ENCODE data around the gene IRF3. TPM values are rescaled to one million over a fixed set of nuclear protein-coding genes. Genes with fewer than 3 reads are reported as not detected.
A peak's percentile ranks its signal among the peaks of the same experiment; 100 is the strongest.

Gene IRF3
- total RNA-seq, 1 experiment from 2014 or later, result 65.6 TPM

DNA sequence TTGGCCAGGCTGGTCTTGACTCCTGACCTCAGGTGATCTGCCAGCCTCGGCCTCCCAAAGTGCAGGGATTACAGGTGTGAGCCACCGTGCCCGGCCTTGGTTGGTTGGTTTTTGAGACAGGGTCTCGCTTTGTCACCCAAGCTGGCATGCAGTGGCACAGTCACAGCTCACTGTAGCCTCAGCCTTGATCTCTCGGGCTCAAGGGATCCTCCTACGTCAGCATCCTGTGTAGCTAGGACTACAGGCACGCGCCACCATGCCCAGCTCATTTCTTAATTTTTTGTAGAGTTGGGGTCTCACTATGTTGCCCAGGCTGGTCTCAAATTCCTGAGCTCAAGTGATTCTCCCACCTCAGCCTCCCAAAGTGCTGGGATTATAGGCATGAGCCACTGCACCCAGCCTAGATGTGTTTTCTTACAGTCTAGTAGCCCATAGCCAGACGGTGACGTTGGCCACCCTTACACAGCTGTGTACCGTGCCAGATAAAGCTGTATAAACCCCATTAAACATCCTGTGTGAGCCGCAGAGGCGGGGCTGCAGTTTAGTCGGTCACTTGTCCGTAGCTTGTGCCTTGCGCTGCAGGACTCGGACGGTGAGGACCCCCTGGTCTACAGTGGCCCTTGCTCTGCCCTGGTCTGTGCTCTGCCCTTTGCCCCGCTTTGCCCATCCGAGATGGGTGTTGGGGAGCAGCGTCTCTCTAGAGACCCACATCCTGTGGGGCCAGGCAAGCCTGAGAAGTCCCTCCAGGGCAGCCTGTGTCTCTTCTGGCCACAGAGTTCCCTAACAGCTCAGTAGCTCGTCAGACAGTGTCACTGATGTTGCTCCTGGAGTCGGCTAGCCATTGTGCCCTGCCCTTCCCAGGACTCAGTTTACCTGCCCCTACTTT, 9.8 kb downstream of the IRF3 start:
- no TSS peak for BruUV-seq (replicated peaks)
- intact Hi-C loops (cut with micrococcal nuclease), result no loop called here
- CTCF ChIA-PET, result interaction anchor here (0.7 to 1.8 kb wide), 4 partner anchors 9 to 211 kb away, joined by 3 to 7 read pairs (median 4); no protein-coding TSS in a partner anchor

GRCh38 chr19:49654581-49654980, 11.1 kb downstream of the IRF3 start:
- H3K27ac Mint-ChIP-seq (ENCODE audit: low read depth, unreplicated experiment), result peak overlapping the region; percentile 66
- no peak for DNase-seq (ENCODE audit: unreplicated experiment)
- TF ChIP-seq, protein P1, sequence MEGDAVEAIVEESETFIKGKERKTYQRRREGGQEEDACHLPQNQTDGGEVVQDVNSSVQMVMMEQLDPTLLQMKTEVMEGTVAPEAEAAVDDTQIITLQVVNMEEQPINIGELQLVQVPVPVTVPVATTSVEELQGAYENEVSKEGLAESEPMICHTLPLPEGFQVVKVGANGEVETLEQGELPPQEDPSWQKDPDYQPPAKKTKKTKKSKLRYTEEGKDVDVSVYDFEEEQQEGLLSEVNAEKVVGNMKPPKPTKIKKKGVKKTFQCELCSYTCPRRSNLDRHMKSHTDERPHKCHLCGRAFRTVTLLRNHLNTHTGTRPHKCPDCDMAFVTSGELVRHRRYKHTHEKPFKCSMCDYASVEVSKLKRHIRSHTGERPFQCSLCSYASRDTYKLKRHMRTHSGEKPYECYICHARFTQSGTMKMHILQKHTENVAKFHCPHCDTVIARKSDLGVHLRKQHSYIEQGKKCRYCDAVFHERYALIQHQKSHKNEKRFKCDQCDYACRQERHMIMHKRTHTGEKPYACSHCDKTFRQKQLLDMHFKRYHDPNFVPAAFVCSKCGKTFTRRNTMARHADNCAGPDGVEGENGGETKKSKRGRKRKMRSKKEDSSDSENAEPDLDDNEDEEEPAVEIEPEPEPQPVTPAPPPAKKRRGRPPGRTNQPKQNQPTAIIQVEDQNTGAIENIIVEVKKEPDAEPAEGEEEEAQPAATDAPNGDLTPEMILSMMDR (IDR thresholded peaks at IDR 0.05; ENCODE audit: unreplicated experiment), result no peak
- no peaks in the 10 kb centered on the region for H3K9me3 Mint-ChIP-seq (ENCODE audit: unreplicated experiment)
- peaks cover 58% of the 10 kb centered on the region for H3K36me3 Mint-ChIP-seq (ENCODE audit: insufficient read depth, unreplicated experiment)
- POLR2A ChIA-PET, result interaction anchor here (1.9 to 11.4 kb wide), 3 partner anchors 9 to 13 kb away, joined by 4 to 167 read pairs (median 6); partner anchors contain the start of genes BCL2L12, IRF3, RRAS and SCAF1
- no peaks in the 10 kb centered on the region for H3K4me1 Mint-ChIP-seq (ENCODE audit: insufficient read depth, unreplicated experiment)
- H3K4me3 Mint-ChIP-seq (ENCODE audit: unreplicated experiment), result no peak overlapping the region
- no peaks in the 10 kb centered on the region for H3K27me3 Mint-ChIP-seq (ENCODE audit: insufficient read depth, unreplicated experiment)
- CTCF ChIA-PET, result interaction anchor here (1.1 to 1.8 kb wide), 2 partner anchors 18 to 21 kb away, joined by 5 to 7 read pairs; no protein-coding TSS in a partner anchor
- intact Hi-C loops (cut with micrococcal nuclease), result no loop called here
- BruUV-seq (replicated peaks), result no TSS peak

More for the DNA sequence above, 9.8 kb downstream of the IRF3 start:
- TF ChIP-seq, protein P1 (IDR thresholded peaks at IDR 0.05; ENCODE audit: unreplicated experiment), result no peak
- Mint-ChIP-seq H3K27ac (ENCODE audit: low read depth, unreplicated experiment) (no peak overlapping the region), H3K27me3 (ENCODE audit: insufficient read depth, unreplicated experiment) (no peaks in the 10 kb centered on the region), H3K9me3 (ENCODE audit: unreplicated experiment) (no peaks in the 10 kb centered on the region), H3K4me1 (ENCODE audit: insufficient read depth, unreplicated experiment) (no peaks in the 10 kb centered on the region), H3K36me3 (ENCODE audit: insufficient read depth, unreplicated experiment) (peaks cover 56% of the 10 kb centered on the region), H3K4me3 (ENCODE audit: unreplicated experiment) (no peak overlapping the region)
- POLR2A ChIA-PET, result interaction anchor here (0.5 to 11.4 kb wide), 7 partner anchors 8 to 77 kb away, joined by 3 to 167 read pairs (median 4); partner anchors contain the start of genes BCL2L12, IRF3, PRR12 and RRAS
- DNase-seq (ENCODE audit: unreplicated experiment), result no peak

DNA sequence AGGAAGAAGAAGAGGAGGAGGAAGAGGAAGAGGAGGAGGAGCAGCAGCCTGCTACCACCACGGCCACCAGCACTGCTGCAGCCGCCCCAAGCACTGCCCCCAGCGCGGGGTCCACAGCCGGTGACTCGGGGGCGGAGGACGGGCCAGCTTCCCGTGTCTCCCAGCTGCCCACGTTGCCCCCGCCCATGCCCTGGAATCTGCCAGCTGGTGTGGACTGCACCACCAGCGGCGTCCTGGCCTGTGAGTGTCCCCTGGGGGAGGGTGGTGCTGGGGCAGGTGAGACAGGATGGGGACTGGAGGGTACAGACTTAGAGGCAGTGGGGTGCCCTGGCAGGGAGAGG, 12.2 kb downstream of the IRF3 start:
- no peaks in the 10 kb centered on the region for H3K27me3 Mint-ChIP-seq (ENCODE audit: insufficient read depth, unreplicated experiment)
- intact Hi-C loops (cut with micrococcal nuclease), result no loop called here
- no TSS peak for BruUV-seq (replicated peaks)
- DNase-seq (ENCODE audit: unreplicated experiment), result no peak
- H3K4me3 Mint-ChIP-seq (ENCODE audit: unreplicated experiment), result no peak overlapping the region
- ChIA-PET POLR2A (interaction anchor here (1.0 kb wide), 1 partner anchor 10 kb away, joined by 3 read pairs; no protein-coding TSS in a partner anchor), CTCF (no interaction called here)
- no peaks in the 10 kb centered on the region for H3K9me3 Mint-ChIP-seq (ENCODE audit: unreplicated experiment)
- peaks cover 68% of the 10 kb centered on the region for H3K36me3 Mint-ChIP-seq (ENCODE audit: insufficient read depth, unreplicated experiment)
- TF ChIP-seq, protein P1 (IDR thresholded peaks at IDR 0.05; ENCODE audit: unreplicated experiment), result no peak
- no peak overlapping the region for H3K27ac Mint-ChIP-seq (ENCODE audit: low read depth, unreplicated experiment)
- no peaks in the 10 kb centered on the region for H3K4me1 Mint-ChIP-seq (ENCODE audit: insufficient read depth, unreplicated experiment)

- ChIA-PET CTCF (no interaction called here), POLR2A (no interaction called here)
- intact Hi-C loops (cut with micrococcal nuclease), result no loop called here
- H3K27ac Mint-ChIP-seq (ENCODE audit: low read depth, unreplicated experiment), result no peak overlapping the region
- no peak overlapping the region for H3K4me3 Mint-ChIP-seq (ENCODE audit: unreplicated experiment)
- H3K27me3 Mint-ChIP-seq (ENCODE audit: insufficient read depth, unreplicated experiment), result no peaks in the 10 kb centered on the region
- BruUV-seq (replicated peaks), result TSS peak; percentile 29
- H3K4me1 Mint-ChIP-seq (ENCODE audit: insufficient read depth, unreplicated experiment), result no peaks in the 10 kb centered on the region
- no peak for DNase-seq (ENCODE audit: unreplicated experiment)
- peaks cover 74% of the 10 kb centered on the region for H3K36me3 Mint-ChIP-seq (ENCODE audit: insufficient read depth, unreplicated experiment)
- TF ChIP-seq, protein P1 (IDR thresholded peaks at IDR 0.05; ENCODE audit: unreplicated experiment), result no peak
- H3K9me3 Mint-ChIP-seq (ENCODE audit: unreplicated experiment), result no peaks in the 10 kb centered on the region
Measured at GRCh38 chr19:49652551-49653465, 12.8 kb downstream of the IRF3 start.
